Endothelial cell of umbilical vein (primary cell): ENCODE data around the gene CBLB. TPM values are rescaled to one million over a fixed set of nuclear protein-coding genes. Genes with fewer than 3 reads are reported as not detected.

Source experiments
- BruUV-seq: library from RNA; stranded (reverse); fragments of 400-500 nt; replicated peaks from 2 replicates; lab custom pipeline; 2021; lab: Mats Ljungman, UMichigan
- CTCF ChIA-PET: fragments of 300-600, 350-600 bp; sonication (Branson Sonifier 250); formaldehyde crosslinking; loops from one replicate; lab custom pipeline; 2021; ENCODE audit warnings: antibody characterized with exemption, inconsistent platforms; lab: Charles Lee
- POLR2A ChIA-PET: fragments of 300-600, 350-600 bp; sonication (Branson Sonifier 250); formaldehyde crosslinking; loops from one replicate; lab custom pipeline; 2021; ENCODE audit warnings: antibody characterized with exemption, inconsistent platforms; lab: Charles Lee
- DNase-seq: peaks from one replicate; pipeline ENCODE4 v3.0.0-alpha.2; 2011; ENCODE audit warnings: low read depth, low spot score
- FAIRE-seq: peaks from 2 replicates; lab custom pipeline; 2011; peaks lifted over from hg19 to GRCh38; lab: Jason Lieb, UNC
- H2AFZ ChIP-seq: 2 replicates; pipeline ENCODE4 v1.6.0; 2012; ENCODE audit warnings: low read depth, low read length, control low read depth, inconsistent platforms
- H3K27ac ChIP-seq: 2 replicates; pipeline ENCODE4 v1.5.1; 2011; ENCODE audit warnings: low read depth, mild to moderate bottlenecking, control low read depth, low read length, moderate library complexity; ENCODE audit not compliant: insufficient read depth
- H3K27me3 ChIP-seq, 2 experiments: 2 replicates each; pipeline versions ENCODE4 v1.6.0 to v1.6.1; 2011; ENCODE audit warnings: low read length in 2 of 2, mixed read lengths in 1 of 2; ENCODE audit not compliant: control insufficient read depth in 2 of 2, insufficient read depth in 2 of 2
- H3K36me3 ChIP-seq, 2 experiments: 2 replicates in 1 of 2; 3 replicates in 1 of 2; pipeline ENCODE4 v1.5.1; 2011; ENCODE audit warnings: low read length in 2 of 2, mild to moderate bottlenecking in 1 of 2, moderate library complexity in 1 of 2; ENCODE audit not compliant: control insufficient read depth in 2 of 2, insufficient read depth in 2 of 2; ENCODE audit errors: extremely low read depth in 1 of 2
- H3K4me1 ChIP-seq: 3 replicates; pipeline ENCODE4 v1.5.1; 2011; ENCODE audit warnings: mild to moderate bottlenecking, low read length; ENCODE audit not compliant: control insufficient read depth, insufficient read depth; ENCODE audit errors: extremely low read depth
- H3K4me2 ChIP-seq: 2 replicates; pipeline ENCODE4 v1.6.1; 2011; ENCODE audit warnings: low read length, control low read depth, mixed read lengths; ENCODE audit not compliant: insufficient read depth
- H3K4me3 ChIP-seq, 3 experiments: fragments of 200-600 bp in 1 of 3; sonication (generic), shearing (Covaris generic) in 1 of 3; replicated peaks in 1 of 3; 2 replicates each; pipeline ENCODE4 v1.5.1; 2011 to 2016; ENCODE audit warnings: control low read depth in 3 of 3, low read length in 3 of 3, mild to moderate bottlenecking in 2 of 3, inconsistent platforms in 1 of 3, low read depth in 1 of 3, moderate library complexity in 1 of 3; ENCODE audit not compliant: insufficient read depth in 1 of 3
- H3K79me2 ChIP-seq: 2 replicates; pipeline ENCODE4 v1.6.0; 2012; ENCODE audit warnings: low read length, inconsistent platforms; ENCODE audit not compliant: control insufficient read depth, insufficient read depth
- H3K9ac ChIP-seq: replicated peaks from 2 replicates; pipeline ENCODE3; 2011; ENCODE audit warnings: low read length, control low read depth; ENCODE audit not compliant: insufficient read depth; ENCODE audit errors: extremely low read depth
- H3K9me1 ChIP-seq: replicated peaks from 3 replicates; pipeline ENCODE4 v1.6.0; 2011; ENCODE audit warnings: mild to moderate bottlenecking, low read length; ENCODE audit not compliant: control insufficient read depth, insufficient read depth; ENCODE audit errors: extremely low read depth
- H3K9me3 ChIP-seq: replicated peaks from 2 replicates; pipeline ENCODE4 v1.5.1; 2012; ENCODE audit warnings: low read length, inconsistent platforms; ENCODE audit not compliant: control insufficient read depth, insufficient read depth
- H4K20me1 ChIP-seq: replicated peaks from 2 replicates; pipeline ENCODE3; 2011; ENCODE audit warnings: mild to moderate bottlenecking, low read length; ENCODE audit not compliant: control insufficient read depth, insufficient read depth; ENCODE audit errors: extremely low read depth
- EZH2 ChIP-seq: IDR thresholded peaks from 2 replicates; pipeline ENCODE4 v1.6.1; 2012; ENCODE audit warnings: borderline replicate concordance, low read depth, mild to moderate bottlenecking, moderate library complexity, low read length, inconsistent platforms; ENCODE audit not compliant: severe bottlenecking
- FOS ChIP-seq: IDR thresholded peaks from 2 replicates; pipeline ENCODE4 v1.6.1; 2011; ENCODE audit warnings: mild to moderate bottlenecking, low read length, moderate library complexity, borderline replicate concordance; ENCODE audit not compliant: insufficient read depth
- GATA2 ChIP-seq: IDR thresholded peaks from 2 replicates; pipeline ENCODE4 v1.7.0; 2011; ENCODE audit warnings: low read depth, mild to moderate bottlenecking, moderate library complexity, mixed read lengths, low read length; ENCODE audit not compliant: insufficient read length, insufficient read depth
- JUN ChIP-seq: IDR thresholded peaks from 2 replicates; pipeline ENCODE4 v1.6.1; 2011; ENCODE audit warnings: borderline replicate concordance, low read depth; ENCODE audit not compliant: insufficient read length, insufficient read depth
- MYC ChIP-seq: IDR thresholded peaks from one replicate; pipeline ENCODE4 v1.6.1; 2011; ENCODE audit warnings: mild to moderate bottlenecking, low read depth, low read length
- POLR2A ChIP-seq: IDR thresholded peaks from 2 replicates; pipeline ENCODE4 v1.6.1; 2012; ENCODE audit warnings: low read depth, mild to moderate bottlenecking, control low read depth, low read length
- POLR2AphosphoS5 ChIP-seq: IDR thresholded peaks from 2 replicates; pipeline ENCODE4 v1.6.1; 2012; ENCODE audit warnings: low read depth, mild to moderate bottlenecking, control low read depth, low read length, moderate library complexity; ENCODE audit not compliant: insufficient read depth
- dilution Hi-C: fragments of 300-500 bp; cut with MboI; formaldehyde crosslinking; loops from one replicate; pipeline ENCODE4 v1.15.0; 2019; ENCODE audit warnings: low sequenced_read_pairs; ENCODE audit not compliant: extremely low pct_ligation_motif_present
- intact Hi-C: fragments of 100-400 bp; cut with micrococcal nuclease; formaldehyde crosslinking; loops from one replicate; pipeline ENCODE4 v1.10.0; 2022
- polyA plus RNA-seq, 4 experiments: library from polyadenylated mRNA; depleted of rRNA in 3 of 4; stranded (reverse) in 3 of 4; unstranded in 1 of 4; fragments of >200 nt; gene quantifications; 2 replicates each; pipeline versions ENCODE4 v1.2.1 to v1.2.3, GENCODE V29; 2011 to 2012; ENCODE audit warnings: missing spikeins in 1 of 4
- total RNA-seq: library from RNA; stranded (reverse); gene quantifications from 2 replicates; pipeline ENCODE4 v1.2.3, GENCODE V29; 2021
- TF ChIP-seq, protein P1 (sequence below): IDR thresholded peaks from 2 replicates; pipeline ENCODE4 v1.6.1; 2011; ENCODE audit not compliant: insufficient read depth, insufficient read length
- TF ChIP-seq, protein P2 (sequence below), 2 donors: IDR thresholded peaks; 1 replicate in 1 of 2; 2 replicates in 1 of 2; pipeline ENCODE4 v1.5.1; 2011; ENCODE audit warnings: low read length in 2 of 2, mild to moderate bottlenecking in 2 of 2, moderate library complexity in 2 of 2, control low read depth in 1 of 2, inconsistent platforms in 1 of 2, low read depth in 1 of 2; ENCODE audit not compliant: insufficient read depth in 1 of 2; ENCODE audit errors: extremely low read depth in 1 of 2

The CBLB gene
- total and polyA plus RNA-seq, 2 donors (not counting 3 experiments of a cell fraction or from before 2014, with no cell fraction given) = 17.8 to 39.6 TPM

DNA sequence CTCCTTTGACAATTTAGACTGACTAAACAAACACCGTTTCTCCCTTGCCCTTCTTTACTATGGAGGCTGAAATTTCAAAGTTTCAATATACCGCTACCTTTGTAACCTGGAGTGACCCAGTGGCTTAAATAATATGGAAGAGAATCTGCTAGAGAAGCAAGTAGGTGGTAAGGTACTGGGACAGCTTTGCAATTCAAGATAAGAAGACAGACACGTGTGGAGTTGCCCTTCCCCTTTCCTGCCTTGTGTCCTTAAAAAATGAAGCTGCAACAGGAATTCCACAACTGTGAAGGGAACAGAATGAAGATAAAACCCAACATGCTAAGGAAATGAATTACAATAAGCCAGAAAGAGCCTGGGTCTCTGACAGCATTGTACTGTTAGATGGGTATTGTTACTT lies 26.4 kb downstream of the CBLB start:
- BruUV-seq = no TSS peak
- Histone ChIP-seq H3K4me1 (no peaks in the 10 kb centered on the region), H3K79me2 (no peaks in the 10 kb centered on the region), H3K9me1 (no peaks in the 10 kb centered on the region), H3K9me3 (no peaks in the 10 kb centered on the region), H4K20me1 (peaks cover 2% of the 10 kb centered on the region), H3K27me3 (no peaks in the 10 kb centered on the region), H3K36me3 (no peaks in the 10 kb centered on the region), H3K27ac (no peak overlapping the region), H2AFZ (no peak overlapping the region), H3K4me2 (no peak overlapping the region), H3K4me3 (no peak overlapping the region), H3K9ac (no peak overlapping the region)
- CTCF ChIA-PET = no interaction called here
- intact Hi-C loops (no loop called here), dilution Hi-C loops (no loop called here)
- no peak for FAIRE-seq
- TF ChIP-seq GATA2 = no peak
- TF ChIP-seq FOS = no peak
- no peak for TF ChIP-seq POLR2A
- TF ChIP-seq, protein P1, sequence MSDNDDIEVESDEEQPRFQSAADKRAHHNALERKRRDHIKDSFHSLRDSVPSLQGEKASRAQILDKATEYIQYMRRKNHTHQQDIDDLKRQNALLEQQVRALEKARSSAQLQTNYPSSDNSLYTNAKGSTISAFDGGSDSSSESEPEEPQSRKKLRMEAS = no peak
- TF ChIP-seq EZH2 = no peak
- TF ChIP-seq JUN = no peak
- TF ChIP-seq, protein P2, sequence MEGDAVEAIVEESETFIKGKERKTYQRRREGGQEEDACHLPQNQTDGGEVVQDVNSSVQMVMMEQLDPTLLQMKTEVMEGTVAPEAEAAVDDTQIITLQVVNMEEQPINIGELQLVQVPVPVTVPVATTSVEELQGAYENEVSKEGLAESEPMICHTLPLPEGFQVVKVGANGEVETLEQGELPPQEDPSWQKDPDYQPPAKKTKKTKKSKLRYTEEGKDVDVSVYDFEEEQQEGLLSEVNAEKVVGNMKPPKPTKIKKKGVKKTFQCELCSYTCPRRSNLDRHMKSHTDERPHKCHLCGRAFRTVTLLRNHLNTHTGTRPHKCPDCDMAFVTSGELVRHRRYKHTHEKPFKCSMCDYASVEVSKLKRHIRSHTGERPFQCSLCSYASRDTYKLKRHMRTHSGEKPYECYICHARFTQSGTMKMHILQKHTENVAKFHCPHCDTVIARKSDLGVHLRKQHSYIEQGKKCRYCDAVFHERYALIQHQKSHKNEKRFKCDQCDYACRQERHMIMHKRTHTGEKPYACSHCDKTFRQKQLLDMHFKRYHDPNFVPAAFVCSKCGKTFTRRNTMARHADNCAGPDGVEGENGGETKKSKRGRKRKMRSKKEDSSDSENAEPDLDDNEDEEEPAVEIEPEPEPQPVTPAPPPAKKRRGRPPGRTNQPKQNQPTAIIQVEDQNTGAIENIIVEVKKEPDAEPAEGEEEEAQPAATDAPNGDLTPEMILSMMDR (IDR thresholded peaks at IDR 0.05; ENCODE audit: extremely low read depth in 1 of 2, insufficient read depth in 1 of 2, low read depth in 1 of 2, low read length in 2 of 2) = no peak
- no peak for TF ChIP-seq MYC
- no peak for TF ChIP-seq POLR2AphosphoS5
- POLR2A ChIA-PET = no interaction called here
- no peak for DNase-seq
